Measurements from ENCODE around the gene PPY.

Gene PPY

GRCh38 chr17:43953746-43954145 lies 11.5 kb upstream of the PPY start, which contains the start of gene PYY:
Gene PYY, minus strand, starts transcription at chr17:43953940. Its CDS starts 457 bp downstream, at chr17:43953483.
- CTCF ChIA-PET: interaction anchor here (1.7 kb wide), 1 partner anchor 10 kb away, joined by 4 read pairs; no protein-coding TSS in a partner anchor
- Histone ChIP-seq H3K27me3 (replicated peaks in 2 of 5; ENCODE audit: control insufficient read depth in 4 of 5, insufficient read depth in 5 of 5, low read length in 4 of 5) (peaks cover 0 to 31% (median 25%) of the 10 kb centered on the region in 5 experiments), H3K9me3 (ENCODE audit: control extremely low read depth in 1 of 5, control insufficient read depth in 4 of 5, insufficient read depth in 2 of 5, low read depth in 1 of 5, low read length in 4 of 5) (no peaks in the 10 kb centered on the region), H3K4me1 (ENCODE audit: control extremely low read depth in 1 of 4, control insufficient read depth in 4 of 4, insufficient read depth in 4 of 4, low read length in 3 of 4) (peaks cover 0 to 22% (median 10%) of the 10 kb centered on the region in 4 experiments), H3K27ac (ENCODE audit: insufficient read depth in 1 of 2, low read depth in 1 of 2, low read length in 2 of 2, poor library complexity in 1 of 2, severe bottlenecking in 2 of 2) (no peak within 1 kb of the TSS), H3K36me3 (ENCODE audit: control insufficient read depth in 4 of 4, insufficient read depth in 4 of 4, low read length in 3 of 4) (no peaks in the 10 kb centered on the region), H3K4me3 (ENCODE audit: control insufficient read depth in 1 of 7, extremely low read depth in 1 of 7, insufficient read depth in 4 of 7, low read depth in 2 of 7, low read length in 6 of 7) (peak within 1 kb of the TSS in 2 of 7 experiments; percentile 25 to 40)
- POLR2A ChIA-PET: no interaction called here
- no peak for DNase-seq
- 83% methylated on average over 3 of the region's 11 CpGs for WGBS (ENCODE audit: insufficient coverage)

DNA sequence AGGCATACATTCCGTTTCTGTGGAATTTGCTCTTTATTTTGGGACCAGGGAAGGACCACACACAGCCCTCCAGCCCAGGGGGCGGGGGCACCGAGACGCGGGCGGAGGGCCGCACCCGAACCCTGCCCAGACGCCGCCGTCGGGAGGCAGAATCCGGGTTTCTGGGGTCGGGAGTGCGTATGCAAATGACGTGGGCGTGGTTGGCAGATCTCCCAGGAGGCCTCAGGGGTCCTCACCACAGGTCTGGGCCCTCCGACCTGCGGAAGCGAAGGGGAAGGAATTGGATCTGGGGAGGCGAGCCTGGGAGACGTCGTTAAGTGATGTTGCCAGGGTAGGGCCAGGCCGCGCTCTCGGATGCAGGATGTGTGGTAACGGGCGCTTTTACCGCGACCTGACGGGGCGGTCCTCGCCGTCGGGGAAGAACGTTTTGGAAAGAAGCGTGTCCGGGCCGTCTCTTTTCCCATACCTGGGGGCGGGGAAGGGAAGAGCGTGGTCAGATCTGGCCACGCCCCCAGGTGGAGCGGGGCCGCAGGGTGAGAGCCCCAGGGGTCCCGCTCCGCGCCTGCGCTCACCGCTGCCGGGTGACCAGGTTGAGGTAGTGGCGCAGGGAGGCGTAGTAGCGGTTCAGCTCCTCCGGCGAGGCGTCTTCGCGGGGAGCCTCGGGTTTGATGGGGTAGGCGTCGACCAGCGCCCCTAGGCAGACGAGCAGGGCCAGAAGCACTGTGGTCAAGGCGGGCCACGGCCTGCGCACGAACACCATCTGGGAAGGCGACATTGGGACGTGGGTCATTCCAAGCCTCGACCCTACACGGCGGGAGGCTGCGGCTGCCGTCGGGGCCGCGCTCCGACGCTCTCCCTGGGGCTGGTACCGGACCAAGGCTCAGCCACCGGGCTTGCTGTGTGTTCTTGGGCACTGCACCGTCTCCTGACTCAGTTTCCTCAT lies 10.7 kb upstream of the PPY start:
- 9% methylated on average over 65 of the region's 82 CpGs for WGBS (ENCODE audit: insufficient coverage)
- H3K36me3 ChIP-seq (ENCODE audit: control insufficient read depth in 4 of 4, insufficient read depth in 4 of 4, low read length in 3 of 4): no peaks in the 10 kb centered on the region
- H3K4me3 ChIP-seq (ENCODE audit: control insufficient read depth in 1 of 7, extremely low read depth in 1 of 7, insufficient read depth in 4 of 7, low read depth in 2 of 7, low read length in 6 of 7): peak overlapping the region in 2 of 7 experiments; percentile 25 to 40
- H3K27me3 ChIP-seq (replicated peaks in 2 of 5; ENCODE audit: control insufficient read depth in 4 of 5, insufficient read depth in 5 of 5, low read length in 4 of 5): peaks cover 0 to 31% (median 25%) of the 10 kb centered on the region in 5 experiments
- POLR2A ChIA-PET: no interaction called here
- CTCF ChIA-PET: interaction anchor here (1.7 kb wide), 1 partner anchor 9 kb away, joined by 4 read pairs; no protein-coding TSS in a partner anchor
- no peak overlapping the region for H3K27ac ChIP-seq (ENCODE audit: insufficient read depth in 1 of 2, low read depth in 1 of 2, low read length in 2 of 2, poor library complexity in 1 of 2, severe bottlenecking in 2 of 2)
- H3K4me1 ChIP-seq (ENCODE audit: control extremely low read depth in 1 of 4, control insufficient read depth in 4 of 4, insufficient read depth in 4 of 4, low read length in 3 of 4): peaks cover 0 to 26% (median 12%) of the 10 kb centered on the region in 4 experiments
- peak; percentile 57 to 86 (median 85) for DNase-seq
- no peaks in the 10 kb centered on the region for H3K9me3 ChIP-seq (ENCODE audit: control extremely low read depth in 1 of 5, control insufficient read depth in 4 of 5, insufficient read depth in 2 of 5, low read depth in 1 of 5, low read length in 4 of 5)

DNA sequence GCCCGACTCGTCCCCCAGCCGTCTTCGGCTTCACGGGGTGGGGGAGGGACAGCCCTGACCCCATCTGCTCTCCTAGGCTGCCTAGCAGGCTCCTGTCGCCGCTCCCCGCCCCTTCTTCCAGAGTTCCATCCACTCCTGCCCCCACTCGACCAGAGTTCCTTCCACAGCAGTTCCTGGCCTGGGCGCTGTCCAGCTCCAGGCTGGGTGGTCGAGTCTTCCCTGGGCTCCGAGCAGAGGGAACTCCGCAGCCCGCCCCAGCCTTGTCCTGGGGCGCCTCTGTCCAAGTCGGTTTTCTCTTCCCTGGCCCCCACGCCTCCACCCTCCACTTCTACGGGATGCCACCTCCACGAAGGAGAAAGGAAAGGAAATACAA lies 10.1 kb upstream of the PPY start:
- CTCF ChIA-PET: no interaction called here
- WGBS (ENCODE audit: insufficient coverage): 72% methylated on average over 15 of the region's 19 CpGs
- H3K27me3 ChIP-seq (replicated peaks in 2 of 5; ENCODE audit: control insufficient read depth in 4 of 5, insufficient read depth in 5 of 5, low read length in 4 of 5): peaks cover 0 to 31% (median 25%) of the 10 kb centered on the region in 5 experiments

GRCh38 chr17:43951750-43952149 lies 9.5 kb upstream of the PPY start:
- POLR2A ChIA-PET: no interaction called here
- H3K9me3 ChIP-seq (ENCODE audit: control extremely low read depth in 1 of 5, control insufficient read depth in 4 of 5, insufficient read depth in 2 of 5, low read depth in 1 of 5, low read length in 4 of 5): no peaks in the 10 kb centered on the region
- WGBS (ENCODE audit: insufficient coverage): 93% methylated on average over 4 of the region's 4 CpGs
- CTCF ChIA-PET: no interaction called here
- DNase-seq: no peak
- H3K4me1 ChIP-seq (ENCODE audit: control extremely low read depth in 1 of 4, control insufficient read depth in 4 of 4, insufficient read depth in 4 of 4, low read length in 3 of 4): peaks cover 0 to 38% (median 16%) of the 10 kb centered on the region in 4 experiments
- no peaks in the 10 kb centered on the region for H3K36me3 ChIP-seq (ENCODE audit: control insufficient read depth in 4 of 4, insufficient read depth in 4 of 4, low read length in 3 of 4)
- no peak overlapping the region for H3K27ac ChIP-seq (ENCODE audit: insufficient read depth in 1 of 2, low read depth in 1 of 2, low read length in 2 of 2, poor library complexity in 1 of 2, severe bottlenecking in 2 of 2)
- H3K27me3 ChIP-seq (replicated peaks in 2 of 5; ENCODE audit: control insufficient read depth in 4 of 5, insufficient read depth in 5 of 5, low read length in 4 of 5): peaks cover 0 to 31% (median 25%) of the 10 kb centered on the region in 5 experiments
- H3K4me3 ChIP-seq (ENCODE audit: control insufficient read depth in 1 of 7, extremely low read depth in 1 of 7, insufficient read depth in 4 of 7, low read depth in 2 of 7, low read length in 6 of 7): no peak overlapping the region

More for the DNA sequence above, 10.1 kb upstream of the PPY start:
- Histone ChIP-seq H3K4me1 (ENCODE audit: control extremely low read depth in 1 of 4, control insufficient read depth in 4 of 4, insufficient read depth in 4 of 4, low read length in 3 of 4) (peaks cover 0 to 32% (median 16%) of the 10 kb centered on the region in 4 experiments), H3K27ac (ENCODE audit: insufficient read depth in 1 of 2, low read depth in 1 of 2, low read length in 2 of 2, poor library complexity in 1 of 2, severe bottlenecking in 2 of 2) (no peak overlapping the region), H3K9me3 (ENCODE audit: control extremely low read depth in 1 of 5, control insufficient read depth in 4 of 5, insufficient read depth in 2 of 5, low read depth in 1 of 5, low read length in 4 of 5) (no peaks in the 10 kb centered on the region), H3K4me3 (ENCODE audit: control insufficient read depth in 1 of 7, extremely low read depth in 1 of 7, insufficient read depth in 4 of 7, low read depth in 2 of 7, low read length in 6 of 7) (peak overlapping the region in 2 of 7 experiments; percentile 25 to 40), H3K36me3 (ENCODE audit: control insufficient read depth in 4 of 4, insufficient read depth in 4 of 4, low read length in 3 of 4) (no peaks in the 10 kb centered on the region)
- DNase-seq: no peak
- POLR2A ChIA-PET: no interaction called here

DNA sequence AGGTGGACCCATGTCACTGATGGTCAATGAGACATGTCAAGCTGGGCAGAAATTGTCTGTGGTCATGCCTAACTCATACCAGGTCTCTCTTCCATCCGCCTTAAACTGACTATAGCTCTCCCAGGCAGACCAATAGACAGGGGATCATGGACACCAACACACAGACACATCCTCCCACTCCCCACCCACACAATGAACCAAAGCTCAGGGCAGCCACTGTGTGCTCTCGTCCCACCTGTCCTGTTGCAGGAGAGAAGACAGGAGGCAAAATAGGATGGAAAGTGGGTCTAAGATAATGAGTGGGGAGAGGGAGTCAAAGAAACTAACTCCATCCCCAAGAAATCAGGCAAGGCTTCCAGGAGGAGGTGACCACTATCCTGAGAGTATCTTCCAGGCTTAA lies 8.3 kb upstream of the PPY start:
- H3K27me3 ChIP-seq (replicated peaks in 2 of 5; ENCODE audit: control insufficient read depth in 4 of 5, insufficient read depth in 5 of 5, low read length in 4 of 5): peaks cover 0 to 31% (median 22%) of the 10 kb centered on the region in 5 experiments
- DNase-seq: no peak
- no CpG with 5 or more reads among the region's 2 CpGs for WGBS (ENCODE audit: insufficient coverage)
- H3K27ac ChIP-seq (ENCODE audit: insufficient read depth in 1 of 2, low read depth in 1 of 2, low read length in 2 of 2, poor library complexity in 1 of 2, severe bottlenecking in 2 of 2): no peak overlapping the region
- CTCF ChIA-PET: interaction anchor here (0.5 to 2.4 kb wide), 3 partner anchors 10 to 118 kb away, joined by 3 to 10 read pairs (median 3); no protein-coding TSS in a partner anchor
- H3K36me3 ChIP-seq (ENCODE audit: control insufficient read depth in 4 of 4, insufficient read depth in 4 of 4, low read length in 3 of 4): no peaks in the 10 kb centered on the region
- no peak overlapping the region for H3K4me3 ChIP-seq (ENCODE audit: control insufficient read depth in 1 of 7, extremely low read depth in 1 of 7, insufficient read depth in 4 of 7, low read depth in 2 of 7, low read length in 6 of 7)
- POLR2A ChIA-PET: no interaction called here
- peaks cover 0 to 41% (median 16%) of the 10 kb centered on the region in 4 experiments for H3K4me1 ChIP-seq (ENCODE audit: control extremely low read depth in 1 of 4, control insufficient read depth in 4 of 4, insufficient read depth in 4 of 4, low read length in 3 of 4)
- no peaks in the 10 kb centered on the region for H3K9me3 ChIP-seq (ENCODE audit: control extremely low read depth in 1 of 5, control insufficient read depth in 4 of 5, insufficient read depth in 2 of 5, low read depth in 1 of 5, low read length in 4 of 5)

- no peak overlapping the region for H3K4me3 ChIP-seq (ENCODE audit: control insufficient read depth in 1 of 7, extremely low read depth in 1 of 7, insufficient read depth in 4 of 7, low read depth in 2 of 7, low read length in 6 of 7)
- H3K36me3 ChIP-seq (ENCODE audit: control insufficient read depth in 4 of 4, insufficient read depth in 4 of 4, low read length in 3 of 4): no peaks in the 10 kb centered on the region
- ChIA-PET CTCF (interaction anchor here (2.4 kb wide), 1 partner anchor 45 kb away, joined by 10 read pairs; no protein-coding TSS in a partner anchor), POLR2A (no interaction called here)
- peaks cover 0 to 31% (median 21%) of the 10 kb centered on the region in 5 experiments for H3K27me3 ChIP-seq (replicated peaks in 2 of 5; ENCODE audit: control insufficient read depth in 4 of 5, insufficient read depth in 5 of 5, low read length in 4 of 5)
- H3K27ac ChIP-seq (ENCODE audit: insufficient read depth in 1 of 2, low read depth in 1 of 2, low read length in 2 of 2, poor library complexity in 1 of 2, severe bottlenecking in 2 of 2): no peak overlapping the region
- peaks cover 0 to 41% (median 16%) of the 10 kb centered on the region in 4 experiments for H3K4me1 ChIP-seq (ENCODE audit: control extremely low read depth in 1 of 4, control insufficient read depth in 4 of 4, insufficient read depth in 4 of 4, low read length in 3 of 4)
- peak in 2 of 3 donors; percentile 55 to 77 for DNase-seq
- H3K9me3 ChIP-seq (ENCODE audit: control extremely low read depth in 1 of 5, control insufficient read depth in 4 of 5, insufficient read depth in 2 of 5, low read depth in 1 of 5, low read length in 4 of 5): no peaks in the 10 kb centered on the region
- 7% methylated on average over 3 of the region's 4 CpGs for WGBS (ENCODE audit: insufficient coverage)
These were observed 7.5 kb upstream of the PPY start for GRCh38 chr17:43949781-43950180.

GRCh38 chr17:43946781-43947180 lies 4.5 kb upstream of the PPY start:
- WGBS (ENCODE audit: insufficient coverage): no CpG with 5 or more reads among the region's 4 CpGs

More at GRCh38 chr17:43946781-43947180, 4.5 kb upstream of the PPY start:
- POLR2A ChIA-PET: no interaction called here
- no peak overlapping the region for H3K27ac ChIP-seq (ENCODE audit: insufficient read depth in 1 of 2, low read depth in 1 of 2, low read length in 2 of 2, poor library complexity in 1 of 2, severe bottlenecking in 2 of 2)
- peaks cover 0 to 12% (median 0%) of the 10 kb centered on the region in 5 experiments for H3K27me3 ChIP-seq (replicated peaks in 2 of 5; ENCODE audit: control insufficient read depth in 4 of 5, insufficient read depth in 5 of 5, low read length in 4 of 5)
- no peaks in the 10 kb centered on the region for H3K36me3 ChIP-seq (ENCODE audit: control insufficient read depth in 4 of 4, insufficient read depth in 4 of 4, low read length in 3 of 4)
- peaks cover 0 to 30% (median 10%) of the 10 kb centered on the region in 4 experiments for H3K4me1 ChIP-seq (ENCODE audit: control extremely low read depth in 1 of 4, control insufficient read depth in 4 of 4, insufficient read depth in 4 of 4, low read length in 3 of 4)
- H3K9me3 ChIP-seq (ENCODE audit: control extremely low read depth in 1 of 5, control insufficient read depth in 4 of 5, insufficient read depth in 2 of 5, low read depth in 1 of 5, low read length in 4 of 5): no peaks in the 10 kb centered on the region
- CTCF ChIA-PET: interaction anchor here (0.8 to 12.4 kb wide), 7 partner anchors 11 to 69 kb away, joined by 3 to 218 read pairs (median 4); no protein-coding TSS in a partner anchor
- DNase-seq: peak in 2 of 3 donors; percentile 40 to 55
- H3K4me3 ChIP-seq (ENCODE audit: control insufficient read depth in 1 of 7, extremely low read depth in 1 of 7, insufficient read depth in 4 of 7, low read depth in 2 of 7, low read length in 6 of 7): no peak overlapping the region

All from common myeloid progenitor, CD34-positive (primary cell).